GM12864 (cell line): ENCODE data around the gene PTPRD.
"Not testable (repeated sequence)": the region's sequence is repeated elsewhere in the genome, so short reads cannot be mapped to it uniquely, and the experiment has no call there.

Source experiments
- DNase-seq: peaks from one replicate; pipeline ENCODE4 v3.0.0-alpha.2; 2011; ENCODE audit warnings: low read depth
- H3K4me3 ChIP-seq: 2 replicates; pipeline ENCODE4 v1.5.1; 2011; ENCODE audit warnings: mild to moderate bottlenecking, low read depth, low read length, control low read depth
- TF ChIP-seq, protein P1 (sequence below): IDR thresholded peaks from 2 replicates; pipeline ENCODE4 v1.5.1; 2011; ENCODE audit warnings: low read depth, mild to moderate bottlenecking, moderate library complexity, low read length, control low read depth, inconsistent platforms; ENCODE audit errors: missing control alignments

PTPRD gene

DNA sequence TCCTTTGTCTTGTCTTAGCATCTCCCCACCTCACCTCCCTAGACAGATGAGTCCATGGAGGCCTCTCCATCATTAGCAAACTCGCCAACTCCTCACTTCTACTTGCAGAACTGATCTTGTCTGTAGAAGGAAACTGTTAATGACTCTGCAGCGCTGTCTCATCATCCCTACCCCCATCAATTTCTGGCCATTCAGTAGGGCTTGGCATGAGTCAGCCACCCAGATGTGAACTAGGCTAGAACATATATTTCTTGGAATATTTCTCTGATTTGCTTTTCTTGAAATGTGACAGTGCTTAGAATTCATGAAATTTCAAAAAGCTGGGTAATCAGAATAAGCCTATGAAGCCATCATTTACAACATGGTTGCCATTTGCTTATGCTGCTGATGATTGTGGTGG, 1688.2 kb downstream of the PTPRD start:
- no peak for DNase-seq
- no peak overlapping the region for H3K4me3 ChIP-seq
- TF ChIP-seq, protein P1, sequence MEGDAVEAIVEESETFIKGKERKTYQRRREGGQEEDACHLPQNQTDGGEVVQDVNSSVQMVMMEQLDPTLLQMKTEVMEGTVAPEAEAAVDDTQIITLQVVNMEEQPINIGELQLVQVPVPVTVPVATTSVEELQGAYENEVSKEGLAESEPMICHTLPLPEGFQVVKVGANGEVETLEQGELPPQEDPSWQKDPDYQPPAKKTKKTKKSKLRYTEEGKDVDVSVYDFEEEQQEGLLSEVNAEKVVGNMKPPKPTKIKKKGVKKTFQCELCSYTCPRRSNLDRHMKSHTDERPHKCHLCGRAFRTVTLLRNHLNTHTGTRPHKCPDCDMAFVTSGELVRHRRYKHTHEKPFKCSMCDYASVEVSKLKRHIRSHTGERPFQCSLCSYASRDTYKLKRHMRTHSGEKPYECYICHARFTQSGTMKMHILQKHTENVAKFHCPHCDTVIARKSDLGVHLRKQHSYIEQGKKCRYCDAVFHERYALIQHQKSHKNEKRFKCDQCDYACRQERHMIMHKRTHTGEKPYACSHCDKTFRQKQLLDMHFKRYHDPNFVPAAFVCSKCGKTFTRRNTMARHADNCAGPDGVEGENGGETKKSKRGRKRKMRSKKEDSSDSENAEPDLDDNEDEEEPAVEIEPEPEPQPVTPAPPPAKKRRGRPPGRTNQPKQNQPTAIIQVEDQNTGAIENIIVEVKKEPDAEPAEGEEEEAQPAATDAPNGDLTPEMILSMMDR, result no peak

DNA sequence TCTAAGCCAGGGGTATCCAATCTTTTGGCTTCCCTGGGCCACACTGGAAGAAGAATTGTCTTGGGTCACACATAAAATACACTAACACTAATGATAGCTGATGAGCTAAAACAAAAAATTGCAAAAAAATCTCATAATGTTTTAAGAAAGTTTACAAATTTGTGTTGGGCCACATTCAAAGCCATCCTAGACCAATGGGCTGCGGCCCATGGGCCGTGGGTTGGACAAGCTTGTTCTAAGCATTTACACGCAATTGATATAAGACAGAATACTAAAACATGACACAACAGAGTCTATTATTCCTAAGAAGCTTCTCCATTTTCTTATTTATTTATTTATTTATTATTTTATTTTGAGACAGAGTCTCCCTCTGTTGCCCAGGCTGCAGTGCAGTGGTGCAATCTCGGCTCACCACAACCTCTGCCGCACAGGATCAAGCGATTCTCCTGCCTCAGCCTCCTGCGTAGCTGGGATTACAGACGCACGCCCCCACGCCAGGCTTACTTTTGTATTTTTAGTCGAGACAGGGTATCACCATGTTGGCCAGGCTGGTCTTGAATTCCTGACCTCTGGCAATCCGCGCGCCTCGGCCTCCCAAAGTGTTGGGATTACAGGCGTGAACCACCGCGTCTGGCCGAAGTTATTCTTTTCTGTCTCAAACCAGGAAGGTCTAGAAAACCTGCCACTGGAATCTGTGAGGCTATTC, 1692.2 kb downstream of the PTPRD start:
- DNase-seq, H3K4me3 ChIP-seq: not testable (repeated sequence)

DNA sequence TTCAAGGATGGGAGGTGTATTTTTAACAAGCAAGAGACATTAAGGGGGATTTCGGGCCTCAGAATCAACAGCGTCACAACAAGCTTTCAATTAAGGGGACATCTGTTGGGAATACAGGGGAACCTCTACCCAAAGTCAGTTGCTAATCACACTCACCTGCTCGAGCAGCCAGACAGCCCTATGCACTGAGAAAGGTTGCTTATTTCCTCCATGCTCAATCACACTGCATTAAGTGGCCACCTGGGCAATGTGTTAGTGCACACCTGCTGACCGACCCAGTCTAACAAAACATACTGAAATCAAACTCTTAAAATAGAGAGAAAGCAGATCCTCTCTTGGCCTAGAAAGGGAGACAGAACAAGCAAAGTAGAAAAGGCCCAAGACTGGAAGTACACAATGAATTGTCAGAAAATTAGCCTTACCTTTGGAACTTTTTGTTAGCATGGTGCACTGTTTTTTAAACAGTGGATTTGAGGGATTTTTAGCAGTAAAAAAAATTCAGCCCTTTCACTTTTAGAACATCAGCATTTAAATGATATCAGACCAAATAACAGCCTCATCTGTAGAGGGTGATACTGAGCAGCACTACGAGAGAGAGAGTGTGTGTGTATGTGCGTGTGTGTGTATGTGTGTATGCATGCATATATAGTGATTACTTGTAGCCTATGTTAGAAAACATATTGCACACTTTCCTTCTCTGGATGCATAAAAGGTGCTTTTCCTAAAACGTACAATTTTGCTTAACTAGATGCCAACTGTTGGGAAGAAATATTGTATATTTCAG, 1694.7 kb downstream of the PTPRD start:
- DNase-seq, result no peak
- TF ChIP-seq, protein P1, result no peak
- no peak overlapping the region for H3K4me3 ChIP-seq

DNA sequence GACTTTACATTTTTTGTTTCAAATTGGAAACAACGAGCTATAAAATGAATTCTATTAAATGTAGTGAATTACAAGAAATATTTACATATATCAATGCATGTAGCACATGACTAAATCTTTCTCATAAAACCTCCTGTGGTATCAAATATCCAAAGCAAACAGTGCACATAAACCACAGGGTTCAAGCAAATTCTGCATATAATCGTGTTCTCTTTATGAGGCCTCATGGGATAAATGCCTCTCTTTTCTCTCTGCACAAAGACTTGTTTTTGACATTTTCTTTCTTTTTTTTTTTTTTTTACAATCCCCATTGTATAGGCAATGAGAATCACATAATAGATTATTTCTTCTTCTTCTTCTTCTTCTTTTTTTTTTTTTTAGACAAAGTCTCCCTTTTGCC, 1696.0 kb downstream of the PTPRD start:
- no peak for DNase-seq
- TF ChIP-seq, protein P1, result no peak
- H3K4me3 ChIP-seq, result no peak overlapping the region

DNA sequence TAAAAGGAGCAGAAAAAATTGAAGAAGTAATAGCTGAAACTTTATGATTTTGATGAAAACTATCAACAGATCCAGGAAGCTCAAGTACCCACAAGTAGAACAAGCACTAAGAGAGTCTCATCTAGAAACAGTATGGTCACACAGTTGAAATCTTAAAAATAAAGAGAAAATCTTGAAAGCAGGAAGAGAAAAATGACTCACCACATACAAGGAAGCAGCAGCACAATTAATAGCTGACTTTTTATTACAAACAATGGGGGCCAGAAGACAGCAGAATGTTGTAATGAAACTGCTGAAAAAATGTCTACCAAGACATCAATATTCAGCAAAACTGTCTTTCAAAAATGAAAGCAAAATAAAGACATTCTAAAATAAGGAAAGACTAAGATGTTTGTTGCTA, 1704.9 kb downstream of the PTPRD start:
- TF ChIP-seq, protein P1, result no peak

DNA sequence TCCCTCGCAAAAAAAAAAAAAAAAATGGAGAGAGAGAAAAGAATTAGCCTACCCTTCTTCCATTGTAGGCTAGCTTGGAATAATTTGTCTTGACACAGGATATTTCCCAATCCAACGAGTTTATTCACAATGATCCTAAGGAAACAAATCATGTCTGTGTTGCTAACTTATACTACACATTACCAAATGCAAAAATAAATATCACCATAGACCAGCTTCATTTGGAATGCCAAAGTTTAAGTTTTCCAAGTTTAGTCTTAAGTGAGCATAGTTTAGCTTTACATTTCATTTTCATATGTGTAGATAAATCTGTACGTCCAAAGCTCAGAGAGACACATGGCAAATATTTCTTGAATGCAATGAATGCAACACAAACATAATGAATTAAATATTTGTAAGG, 1707.1 kb downstream of the PTPRD start:
- DNase-seq, result no peak
- H3K4me3 ChIP-seq, result no peak overlapping the region
- TF ChIP-seq, protein P1, result no peak

More for the DNA sequence above, 1704.9 kb downstream of the PTPRD start:
- no peak overlapping the region for H3K4me3 ChIP-seq
- DNase-seq, result no peak

DNA sequence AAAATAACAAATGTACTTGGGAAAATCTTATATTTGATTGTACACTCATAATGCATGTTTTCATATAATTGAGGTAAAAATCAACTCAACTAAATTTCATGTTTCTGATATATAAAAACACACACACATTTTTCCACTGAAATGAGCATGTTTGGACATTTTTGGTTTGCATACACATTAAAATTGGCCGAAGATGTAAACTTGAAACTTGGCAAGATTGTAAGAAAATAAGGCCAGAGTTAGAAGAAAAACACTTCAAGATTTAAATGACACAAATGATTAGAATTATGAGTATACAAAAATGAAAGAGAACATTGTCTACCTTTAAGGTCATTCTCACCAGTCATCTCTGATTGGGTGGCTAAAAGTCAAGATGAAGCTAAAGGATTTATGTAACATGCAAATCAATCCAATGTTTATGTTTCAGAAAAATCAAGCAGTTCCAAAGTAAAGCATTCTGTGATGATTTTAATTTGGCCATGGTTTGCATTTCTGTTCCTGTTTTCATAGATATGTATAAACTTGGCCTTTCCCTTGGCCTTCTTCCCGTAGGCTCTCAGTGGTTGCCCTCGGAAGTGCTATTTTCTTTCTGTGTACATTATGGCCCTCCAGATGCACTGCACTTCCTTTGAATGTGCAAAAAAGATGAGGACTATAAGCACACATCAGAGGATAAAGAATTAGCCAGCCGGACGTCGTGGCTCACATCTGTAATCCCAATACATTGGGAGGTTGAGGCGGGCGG, 1707.9 kb downstream of the PTPRD start:
- no peak overlapping the region for H3K4me3 ChIP-seq
- TF ChIP-seq, protein P1, result no peak
- DNase-seq, result no peak
